Gastroesophageal sphincter (tissue), 4 donors: Measurements from ENCODE around the gene MAP2K1. TPM values are rescaled to one million over a fixed set of nuclear protein-coding genes. Genes with fewer than 3 reads are reported as not detected.

Experiments used
- ATAC-seq: fragments of 150-250 bp; one replicate; pipeline ENCODE4 v1.9.1; 2016; ENCODE audit warnings: mild to moderate bottlenecking, moderate library complexity
- H3K27ac ChIP-seq, 4 donors: fragments of 200-600 bp; sonication (generic) in 3 of 4; 1 replicate in 3 of 4; 2 replicates in 1 of 4; pipeline ENCODE4 v1.5.1; 2016 to 2019
- H3K27me3 ChIP-seq: fragments of 200-600 bp; sonication (generic); one replicate; pipeline ENCODE4 v1.5.1; 2019
- H3K36me3 ChIP-seq, 2 donors: fragments of 200-600 bp; sonication (generic); one replicate each; pipeline ENCODE4 v1.5.1; 2019; ENCODE audit warnings: control low read depth in 1 of 2
- H3K4me1 ChIP-seq, 3 donors: fragments of 200-600 bp; sonication (generic); 1 replicate in 2 of 3; 2 replicates in 1 of 3; pipeline ENCODE4 v1.5.1; 2016 to 2019; ENCODE audit warnings: control low read depth in 2 of 3
- H3K4me3 ChIP-seq, 2 donors: fragments of 200-600 bp; sonication (generic); one replicate each; pipeline ENCODE4 v1.5.1; 2019; ENCODE audit warnings: mild to moderate bottlenecking in 1 of 2, moderate library complexity in 1 of 2
- H3K9me3 ChIP-seq, 3 donors: fragments of 200-600 bp; sonication (generic); one replicate each; pipeline ENCODE4 v1.5.1; 2017 to 2019; ENCODE audit warnings: control low read depth in 2 of 3
- EP300 ChIP-seq: sonication (generic); formaldehyde crosslinking; IDR thresholded peaks from one replicate; pipeline ENCODE4 v1.6.1; 2017; ENCODE audit warnings: antibody characterized with exemption, mild to moderate bottlenecking
- POLR2A ChIP-seq, 2 donors: fragments of 450-650 bp; IDR thresholded peaks; one replicate each; pipeline ENCODE4 v1.6.1; 2017; ENCODE audit warnings: antibody characterized with exemption in 2 of 2, mild to moderate bottlenecking in 2 of 2, moderate library complexity in 1 of 2
- POLR2AphosphoS5 ChIP-seq: sonication (generic); formaldehyde crosslinking; IDR thresholded peaks from one replicate; pipeline ENCODE4 v1.6.1; 2017; ENCODE audit warnings: antibody characterized with exemption
- WGBS, 2 donors: methylation state at CpG; one replicate each; pipeline ENCODE4 v1.1.5; 2018; ENCODE audit warnings: low coverage in 1 of 2; 5-methylcytosine and 5-hydroxymethylcytosine counted together
- total RNA-seq, 4 donors: library from RNA; depleted of rRNA; stranded (reverse); fragments of >200 nt; gene quantifications; one replicate each; pipeline ENCODE4 v1.1.0, GENCODE V29; 2016
- TF ChIP-seq, protein P1 (sequence below), 4 experiments: fragments of 200-600 bp in 2 of 4; fragments of 450-650 bp in 2 of 4; sonication (generic) in 1 of 4; IDR thresholded peaks; one replicate each; pipeline ENCODE4 v1.5.1; 2017 to 2019; ENCODE audit warnings: antibody characterized with exemption in 4 of 4, mild to moderate bottlenecking in 2 of 4, moderate library complexity in 2 of 4

Gene MAP2K1
- total RNA-seq, 4 donors from 2014 or later: 27.7 to 47.1 (median 39.6) TPM

DNA sequence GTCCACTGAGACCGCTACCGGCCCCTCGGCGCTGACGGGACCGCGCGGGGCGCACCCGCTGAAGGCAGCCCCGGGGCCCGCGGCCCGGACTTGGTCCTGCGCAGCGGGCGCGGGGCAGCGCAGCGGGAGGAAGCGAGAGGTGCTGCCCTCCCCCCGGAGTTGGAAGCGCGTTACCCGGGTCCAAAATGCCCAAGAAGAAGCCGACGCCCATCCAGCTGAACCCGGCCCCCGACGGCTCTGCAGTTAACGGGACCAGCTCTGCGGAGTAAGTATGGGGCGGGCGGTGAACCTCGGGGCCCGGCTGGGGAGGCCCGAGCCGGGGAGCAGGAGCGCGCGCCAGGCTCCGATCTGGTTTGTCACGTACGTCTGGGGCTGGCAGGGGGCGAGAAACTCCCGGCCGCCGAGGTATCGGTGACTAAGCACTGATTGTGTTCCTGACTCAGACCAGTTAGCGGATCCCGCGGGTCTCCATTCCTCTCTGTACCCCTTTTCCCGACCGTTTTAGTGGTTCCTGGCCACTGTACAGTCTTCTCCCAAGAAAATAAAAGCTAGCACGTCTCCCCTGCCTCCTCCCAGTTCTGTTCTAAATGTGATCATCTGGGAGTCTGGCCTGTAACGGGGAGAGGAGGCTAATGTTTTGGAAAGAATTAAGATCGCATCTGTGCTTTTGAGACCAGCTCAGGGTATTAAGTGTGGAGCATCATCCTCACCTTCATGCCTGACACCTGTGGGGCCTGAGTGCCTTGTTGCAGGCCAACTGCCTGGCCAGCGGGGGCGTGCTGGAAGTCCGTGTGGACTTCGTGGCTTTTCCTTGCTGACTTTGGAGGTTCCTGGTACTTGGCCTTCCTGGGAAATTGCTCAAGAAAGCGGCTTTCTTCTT lies 691 bp downstream of the MAP2K1 start:
- peak overlapping the region; percentile 88 to 99 (median 98) for H3K27ac ChIP-seq
- no peaks in the 10 kb centered on the region for H3K27me3 ChIP-seq
- peaks cover 0 to 47% (median 6%) of the 10 kb centered on the region in 3 donors for H3K4me1 ChIP-seq
- no peaks in the 10 kb centered on the region for H3K9me3 ChIP-seq
- peak; percentile 34 for ATAC-seq
- TF ChIP-seq, protein P1, sequence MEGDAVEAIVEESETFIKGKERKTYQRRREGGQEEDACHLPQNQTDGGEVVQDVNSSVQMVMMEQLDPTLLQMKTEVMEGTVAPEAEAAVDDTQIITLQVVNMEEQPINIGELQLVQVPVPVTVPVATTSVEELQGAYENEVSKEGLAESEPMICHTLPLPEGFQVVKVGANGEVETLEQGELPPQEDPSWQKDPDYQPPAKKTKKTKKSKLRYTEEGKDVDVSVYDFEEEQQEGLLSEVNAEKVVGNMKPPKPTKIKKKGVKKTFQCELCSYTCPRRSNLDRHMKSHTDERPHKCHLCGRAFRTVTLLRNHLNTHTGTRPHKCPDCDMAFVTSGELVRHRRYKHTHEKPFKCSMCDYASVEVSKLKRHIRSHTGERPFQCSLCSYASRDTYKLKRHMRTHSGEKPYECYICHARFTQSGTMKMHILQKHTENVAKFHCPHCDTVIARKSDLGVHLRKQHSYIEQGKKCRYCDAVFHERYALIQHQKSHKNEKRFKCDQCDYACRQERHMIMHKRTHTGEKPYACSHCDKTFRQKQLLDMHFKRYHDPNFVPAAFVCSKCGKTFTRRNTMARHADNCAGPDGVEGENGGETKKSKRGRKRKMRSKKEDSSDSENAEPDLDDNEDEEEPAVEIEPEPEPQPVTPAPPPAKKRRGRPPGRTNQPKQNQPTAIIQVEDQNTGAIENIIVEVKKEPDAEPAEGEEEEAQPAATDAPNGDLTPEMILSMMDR (IDR thresholded peaks at IDR 0.05): peak in 3 of 4 experiments; percentile 19 to 45 (median 29)
- TF ChIP-seq POLR2AphosphoS5 (peak; percentile 36), POLR2A (IDR thresholded peaks at IDR 0.05) (no peak), EP300 (no peak)
- H3K4me3 ChIP-seq: peak overlapping the region; percentile 80 to 90
- no peaks in the 10 kb centered on the region for H3K36me3 ChIP-seq
- 0 to 2% methylated on average over 6 to 8 of the region's 62 CpGs for WGBS, 2 donors

DNA sequence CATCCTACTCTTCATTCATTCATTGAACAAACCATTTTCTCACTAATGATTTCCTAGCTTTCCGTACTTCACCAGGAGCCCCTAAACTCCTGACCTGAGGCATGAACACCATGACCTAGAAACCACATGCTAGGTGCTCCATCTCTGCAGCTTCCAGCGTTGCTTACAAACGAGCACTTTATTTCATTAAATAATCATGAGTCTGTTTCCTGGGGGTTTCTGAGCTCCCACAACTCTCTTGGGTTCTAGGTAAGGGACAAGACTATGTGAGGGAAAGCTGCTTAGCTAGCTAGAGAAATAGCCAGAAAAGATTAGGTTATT lies 1.3 kb downstream of the MAP2K1 start:
- ATAC-seq: no peak
- H3K27ac ChIP-seq: peak overlapping the region in 3 of 4 donors; percentile 96 to 99 (median 99)
- no peaks in the 10 kb centered on the region for H3K27me3 ChIP-seq
- WGBS, 2 donors: 18 to 23% methylated on average over 3 of the region's 3 CpGs
- H3K36me3 ChIP-seq: no peaks in the 10 kb centered on the region
- peak overlapping the region; percentile 80 to 90 for H3K4me3 ChIP-seq
- TF ChIP-seq, protein P1 (IDR thresholded peaks at IDR 0.05): no peak
- TF ChIP-seq POLR2A (IDR thresholded peaks at IDR 0.05) (no peak), EP300 (no peak), POLR2AphosphoS5 (no peak)
- peaks cover 0 to 47% (median 6%) of the 10 kb centered on the region in 3 donors for H3K4me1 ChIP-seq
- no peaks in the 10 kb centered on the region for H3K9me3 ChIP-seq

DNA sequence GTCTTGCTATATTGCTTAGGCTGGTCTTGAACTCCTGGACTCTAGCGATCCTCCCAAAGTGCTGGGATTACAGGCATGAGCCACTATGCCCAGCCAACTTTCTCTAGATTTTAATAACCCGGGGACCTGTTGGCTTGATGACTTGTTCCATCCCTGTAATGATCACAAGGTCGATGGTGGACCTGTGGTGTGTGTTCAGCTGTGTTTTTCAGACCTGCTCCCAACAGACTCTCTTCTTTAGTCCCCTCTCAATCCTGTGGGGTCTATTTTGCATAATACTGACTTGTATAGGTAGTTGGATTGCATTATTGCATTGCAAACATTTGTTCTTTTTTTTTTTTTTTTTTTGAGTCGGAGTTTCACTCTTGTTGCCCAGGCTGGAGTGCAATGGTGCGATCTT lies 1.9 kb downstream of the MAP2K1 start:
- Histone ChIP-seq H3K27ac (peak overlapping the region in 1 of 4 donors; percentile 96), H3K4me3 (no peak overlapping the region)

DNA sequence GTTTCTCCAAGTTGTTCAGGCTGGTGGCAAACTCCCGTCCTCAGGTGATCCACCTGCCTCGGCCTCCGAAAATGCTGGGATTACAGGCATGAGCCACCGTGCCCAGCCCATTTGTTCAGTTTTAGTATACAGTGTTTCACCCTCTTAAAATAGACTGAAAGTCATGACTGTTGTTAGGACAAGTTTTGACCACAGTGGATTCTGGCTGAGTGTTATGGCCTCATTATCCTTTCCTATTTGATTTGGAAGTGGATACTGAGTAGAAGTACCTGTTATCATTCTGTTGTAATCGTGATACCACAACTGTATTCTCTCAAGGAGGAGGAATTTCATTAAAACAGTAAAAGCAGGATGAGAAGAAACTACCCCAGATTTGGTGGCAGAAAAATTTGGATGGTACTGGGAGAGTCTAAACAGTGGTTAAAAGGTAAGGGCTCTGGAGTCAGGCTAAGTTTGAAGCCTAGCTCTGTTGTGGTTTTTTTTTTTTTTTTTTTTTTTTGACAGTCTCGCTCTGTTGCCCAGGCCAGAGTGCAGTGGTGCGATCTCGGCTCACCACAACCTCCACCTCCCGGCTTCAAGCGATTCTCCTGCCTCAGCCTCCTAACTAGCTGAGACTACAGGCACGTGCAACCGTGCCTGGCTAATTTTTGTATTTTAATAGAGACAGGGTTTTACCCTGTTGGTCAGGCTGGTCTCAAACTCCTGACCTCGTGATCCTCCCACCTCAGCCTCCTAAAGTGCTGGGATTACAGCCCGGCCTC lies 2.6 kb downstream of the MAP2K1 start:
- 73 to 92% methylated on average over 9 to 10 of the region's 14 CpGs for WGBS, 2 donors
- no peak for TF ChIP-seq EP300
- no peak for TF ChIP-seq POLR2AphosphoS5
- TF ChIP-seq, protein P1 (IDR thresholded peaks at IDR 0.05): no peak
- no peak for TF ChIP-seq POLR2A (IDR thresholded peaks at IDR 0.05)
- no peak for ATAC-seq
- Histone ChIP-seq H3K36me3 (no peaks in the 10 kb centered on the region), H3K4me1 (peaks cover 0 to 47% (median 6%) of the 10 kb centered on the region in 3 donors), H3K4me3 (no peak overlapping the region), H3K27ac (no peak overlapping the region), H3K9me3 (no peaks in the 10 kb centered on the region), H3K27me3 (no peaks in the 10 kb centered on the region)

More for the DNA sequence above, 1.9 kb downstream of the MAP2K1 start:
- Histone ChIP-seq H3K9me3 (no peaks in the 10 kb centered on the region), H3K36me3 (no peaks in the 10 kb centered on the region), H3K27me3 (no peaks in the 10 kb centered on the region), H3K4me1 (peaks cover 0 to 47% (median 6%) of the 10 kb centered on the region in 3 donors)
- TF ChIP-seq EP300: no peak
- TF ChIP-seq POLR2AphosphoS5: no peak
- TF ChIP-seq POLR2A (IDR thresholded peaks at IDR 0.05): no peak
- TF ChIP-seq, protein P1 (IDR thresholded peaks at IDR 0.05): no peak
- ATAC-seq: no peak
- WGBS, 2 donors: 91 to 92% methylated on average over 2 to 5 of the region's 5 CpGs
